Activated CD4-positive, alpha-beta T cell treated with anti-CD3 and anti-CD28 coated beads for 1 hour (primary cell): ENCODE results near the gene ADAMTSL1.

ENCODE experiments used
- DNase-seq: peaks from one replicate; pipeline ENCODE4 v3.0.0-alpha.2; 2020

ADAMTSL1 gene, protein sequence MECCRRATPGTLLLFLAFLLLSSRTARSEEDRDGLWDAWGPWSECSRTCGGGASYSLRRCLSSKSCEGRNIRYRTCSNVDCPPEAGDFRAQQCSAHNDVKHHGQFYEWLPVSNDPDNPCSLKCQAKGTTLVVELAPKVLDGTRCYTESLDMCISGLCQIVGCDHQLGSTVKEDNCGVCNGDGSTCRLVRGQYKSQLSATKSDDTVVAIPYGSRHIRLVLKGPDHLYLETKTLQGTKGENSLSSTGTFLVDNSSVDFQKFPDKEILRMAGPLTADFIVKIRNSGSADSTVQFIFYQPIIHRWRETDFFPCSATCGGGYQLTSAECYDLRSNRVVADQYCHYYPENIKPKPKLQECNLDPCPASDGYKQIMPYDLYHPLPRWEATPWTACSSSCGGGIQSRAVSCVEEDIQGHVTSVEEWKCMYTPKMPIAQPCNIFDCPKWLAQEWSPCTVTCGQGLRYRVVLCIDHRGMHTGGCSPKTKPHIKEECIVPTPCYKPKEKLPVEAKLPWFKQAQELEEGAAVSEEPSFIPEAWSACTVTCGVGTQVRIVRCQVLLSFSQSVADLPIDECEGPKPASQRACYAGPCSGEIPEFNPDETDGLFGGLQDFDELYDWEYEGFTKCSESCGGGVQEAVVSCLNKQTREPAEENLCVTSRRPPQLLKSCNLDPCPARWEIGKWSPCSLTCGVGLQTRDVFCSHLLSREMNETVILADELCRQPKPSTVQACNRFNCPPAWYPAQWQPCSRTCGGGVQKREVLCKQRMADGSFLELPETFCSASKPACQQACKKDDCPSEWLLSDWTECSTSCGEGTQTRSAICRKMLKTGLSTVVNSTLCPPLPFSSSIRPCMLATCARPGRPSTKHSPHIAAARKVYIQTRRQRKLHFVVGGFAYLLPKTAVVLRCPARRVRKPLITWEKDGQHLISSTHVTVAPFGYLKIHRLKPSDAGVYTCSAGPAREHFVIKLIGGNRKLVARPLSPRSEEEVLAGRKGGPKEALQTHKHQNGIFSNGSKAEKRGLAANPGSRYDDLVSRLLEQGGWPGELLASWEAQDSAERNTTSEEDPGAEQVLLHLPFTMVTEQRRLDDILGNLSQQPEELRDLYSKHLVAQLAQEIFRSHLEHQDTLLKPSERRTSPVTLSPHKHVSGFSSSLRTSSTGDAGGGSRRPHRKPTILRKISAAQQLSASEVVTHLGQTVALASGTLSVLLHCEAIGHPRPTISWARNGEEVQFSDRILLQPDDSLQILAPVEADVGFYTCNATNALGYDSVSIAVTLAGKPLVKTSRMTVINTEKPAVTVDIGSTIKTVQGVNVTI (N-terminal part only)

DNA sequence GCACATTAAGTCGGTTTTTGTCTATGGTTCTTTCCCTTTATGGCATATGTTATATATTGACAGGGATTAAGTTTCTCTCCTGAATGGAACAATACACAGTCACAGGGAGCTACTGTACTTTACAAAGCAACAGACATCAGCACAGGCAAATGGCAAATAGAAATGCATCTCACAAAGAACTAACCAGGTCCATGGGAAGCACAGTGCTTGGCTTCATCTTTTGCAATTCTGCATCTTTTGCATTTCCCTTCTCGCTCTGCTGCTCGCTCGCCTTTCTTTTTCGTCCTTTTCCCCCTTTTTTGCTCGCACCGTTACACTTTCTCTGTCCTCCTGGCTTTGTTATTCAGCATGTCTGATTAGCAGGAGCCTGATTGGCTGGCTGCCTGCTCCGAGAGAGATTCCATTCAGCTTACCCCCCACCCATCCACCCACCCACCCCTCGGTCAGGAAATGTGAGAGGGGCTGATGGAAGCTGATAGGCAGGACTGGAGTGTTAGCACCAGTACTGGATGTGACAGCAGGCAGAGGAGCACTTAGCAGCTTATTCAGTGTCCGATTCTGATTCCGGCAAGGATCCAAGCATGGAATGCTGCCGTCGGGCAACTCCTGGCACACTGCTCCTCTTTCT, at the start of gene ADAMTSL1:
Gene ADAMTSL1 (plus strand): TSS at position 502 of the 628 bp plus-strand sequence. CDS start 80 bp downstream, at position 582.
- DNase-seq = no peak

DNA sequence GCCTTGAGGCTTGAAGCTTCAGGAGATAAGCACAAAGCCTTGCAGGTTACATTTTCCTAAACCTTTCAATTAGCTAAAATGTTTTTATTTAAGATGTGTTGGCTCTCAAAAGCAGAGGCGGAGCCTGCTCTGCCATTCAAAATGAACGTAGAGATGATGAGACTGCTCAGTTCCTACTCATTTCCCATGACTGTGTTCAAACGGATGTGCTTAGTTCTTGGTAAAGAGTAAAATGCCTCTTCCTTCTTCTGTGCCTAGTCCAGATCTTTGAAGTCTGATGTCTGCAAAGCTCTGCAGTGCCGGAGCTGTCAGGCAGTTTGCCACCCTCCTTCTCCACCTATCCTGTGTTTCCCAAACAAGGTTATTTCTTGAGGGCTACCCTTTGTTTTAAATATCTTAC, 46.3 kb upstream of the ADAMTSL1 start:
- DNase-seq = no peak

DNA sequence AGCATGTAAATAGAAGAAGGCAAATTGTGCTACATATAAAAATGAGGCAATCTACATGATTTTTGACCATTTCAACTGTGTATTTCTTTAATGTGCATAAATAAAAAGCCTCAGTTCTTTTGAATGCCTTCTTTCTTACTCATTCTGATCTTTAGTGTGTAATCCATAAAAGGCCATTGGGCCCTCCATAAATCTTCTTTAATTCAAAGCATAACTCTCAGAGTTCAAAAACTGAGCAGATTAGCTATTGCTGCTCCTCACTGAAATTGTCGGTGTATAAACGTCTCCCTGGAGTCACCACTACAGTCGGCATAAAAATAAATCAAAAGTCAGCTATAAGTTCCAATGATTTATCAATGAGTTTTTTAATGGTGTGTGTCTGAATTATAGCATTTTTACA, 45.3 kb upstream of the ADAMTSL1 start:
- no peak for DNase-seq

DNA sequence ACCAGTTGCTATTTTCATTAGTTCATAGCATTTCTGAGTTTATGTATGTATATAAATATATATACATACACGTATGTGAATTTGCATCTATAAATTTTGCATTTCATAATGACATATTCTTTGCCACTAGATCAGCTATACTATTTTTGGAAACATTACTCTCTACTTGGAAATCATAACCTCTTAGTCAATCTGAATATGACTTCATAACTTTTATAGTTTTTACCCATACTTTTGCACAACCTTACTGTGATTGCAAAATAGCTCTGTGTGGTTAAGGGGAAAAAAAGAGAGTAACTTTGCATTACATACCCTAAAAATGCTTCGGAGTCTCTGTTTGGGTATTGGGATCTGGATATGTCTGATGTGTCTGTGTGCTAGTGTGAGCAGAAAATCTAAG, 44.9 kb upstream of the ADAMTSL1 start:
- no peak for DNase-seq

DNA sequence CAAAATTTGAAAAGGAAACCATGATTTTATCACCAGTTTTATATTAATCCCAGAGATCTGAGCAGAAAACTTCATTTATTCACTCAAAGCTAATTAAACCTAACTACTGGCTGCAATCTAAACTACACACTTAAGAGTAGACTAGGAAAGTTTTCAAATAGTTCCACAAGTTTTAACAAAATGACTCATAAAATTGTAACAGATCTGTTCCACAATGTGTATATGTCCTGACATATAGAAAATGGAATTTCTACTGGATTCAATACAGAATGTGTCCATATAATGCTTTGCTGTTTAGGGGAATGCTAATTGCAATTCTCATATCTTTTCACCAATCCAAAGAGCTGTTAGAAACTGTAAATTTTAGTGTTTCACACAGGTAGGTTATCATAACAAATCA, 40.3 kb upstream of the ADAMTSL1 start:
- no peak for DNase-seq

DNA sequence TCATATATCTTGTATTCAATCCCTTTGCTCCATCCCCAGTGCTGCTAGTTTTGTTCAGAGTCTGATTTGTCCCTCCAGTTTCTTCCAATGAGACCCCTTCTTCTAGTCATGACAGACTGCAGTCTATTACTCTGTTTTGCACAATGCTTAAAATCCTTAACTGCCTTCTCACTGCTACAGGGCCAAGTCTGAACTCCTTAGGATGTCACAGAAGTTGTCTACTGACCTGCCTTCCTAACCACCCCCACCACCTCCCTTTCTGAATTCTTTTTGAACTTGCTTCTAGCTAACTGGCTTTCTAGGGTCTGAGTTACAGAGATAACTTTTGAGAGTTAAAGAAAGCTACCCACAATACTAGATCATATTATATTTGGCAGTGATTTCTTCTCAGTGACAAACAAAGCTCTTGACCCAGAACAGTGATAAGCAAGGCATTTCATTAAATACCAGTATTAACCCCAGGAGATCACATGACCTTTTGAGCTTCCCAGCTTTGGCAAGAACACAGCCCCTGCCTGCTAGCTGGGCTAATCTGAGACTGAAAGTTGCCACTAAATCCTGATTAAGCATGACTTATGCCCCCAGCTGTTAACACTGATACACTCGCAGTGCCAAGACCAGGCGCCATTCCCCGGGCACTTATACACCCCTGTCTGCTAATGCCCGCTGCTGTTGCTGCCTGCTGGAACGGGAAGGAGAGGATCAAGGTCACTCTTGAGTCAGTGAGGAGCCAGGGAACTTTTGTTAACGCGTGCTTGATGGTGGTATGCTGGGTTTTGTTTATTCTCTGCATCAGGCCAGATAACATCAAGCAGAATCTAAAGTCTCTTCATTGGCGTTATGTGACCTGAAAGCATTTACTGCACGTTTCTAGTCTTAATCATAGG, 36.4 kb upstream of the ADAMTSL1 start:
- DNase-seq = no peak

DNA sequence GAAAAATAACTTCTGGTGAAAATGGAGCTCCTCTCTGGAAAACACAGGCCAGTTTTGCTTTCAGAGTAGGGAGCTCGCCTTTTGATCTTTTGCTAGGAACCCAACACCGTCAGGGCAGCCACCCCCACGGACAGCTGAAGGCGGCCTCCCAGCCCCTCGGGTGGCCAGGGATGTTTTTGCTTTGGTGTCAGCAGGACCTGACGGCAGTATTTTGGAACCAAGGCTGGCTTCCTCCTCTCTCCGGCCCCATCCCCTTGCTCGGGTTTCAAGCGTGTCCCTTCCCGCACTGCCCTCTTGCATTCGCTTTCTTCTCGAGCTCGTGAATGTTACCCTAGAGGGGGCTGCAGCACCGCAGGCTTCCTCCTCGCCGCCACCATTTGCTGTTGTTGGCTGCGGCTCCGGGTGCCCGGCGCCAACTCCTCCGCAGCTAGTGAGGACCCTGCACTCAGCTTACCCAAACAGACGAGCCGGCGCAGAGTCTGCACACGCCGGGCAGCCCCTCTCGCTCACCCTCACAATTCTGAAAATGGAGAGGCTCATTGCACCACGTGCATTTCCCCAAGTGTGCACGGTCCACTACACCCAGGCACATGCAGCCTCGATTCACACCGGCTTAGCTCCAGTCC, 35.5 kb upstream of the ADAMTSL1 start:
- DNase-seq = no peak

DNA sequence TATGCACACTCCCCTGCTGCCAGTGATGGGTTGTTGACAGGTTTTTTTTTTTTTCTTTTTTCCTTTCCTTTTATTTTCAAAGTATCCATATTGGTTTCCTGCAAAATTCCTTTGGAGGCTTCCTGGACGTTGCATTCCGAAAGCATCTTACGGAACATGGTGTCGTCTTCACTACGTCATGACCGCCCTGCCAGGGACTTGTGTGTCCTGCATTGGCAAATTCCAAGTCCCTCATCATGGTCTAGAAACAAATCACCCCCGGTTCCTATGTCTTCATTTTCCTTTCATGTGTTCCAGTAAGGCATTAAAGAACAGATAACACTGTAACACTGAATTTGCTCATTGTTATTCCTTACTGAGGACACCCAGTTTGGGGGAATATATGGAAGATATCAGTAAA, 35.0 kb upstream of the ADAMTSL1 start:
- DNase-seq = no peak

DNA sequence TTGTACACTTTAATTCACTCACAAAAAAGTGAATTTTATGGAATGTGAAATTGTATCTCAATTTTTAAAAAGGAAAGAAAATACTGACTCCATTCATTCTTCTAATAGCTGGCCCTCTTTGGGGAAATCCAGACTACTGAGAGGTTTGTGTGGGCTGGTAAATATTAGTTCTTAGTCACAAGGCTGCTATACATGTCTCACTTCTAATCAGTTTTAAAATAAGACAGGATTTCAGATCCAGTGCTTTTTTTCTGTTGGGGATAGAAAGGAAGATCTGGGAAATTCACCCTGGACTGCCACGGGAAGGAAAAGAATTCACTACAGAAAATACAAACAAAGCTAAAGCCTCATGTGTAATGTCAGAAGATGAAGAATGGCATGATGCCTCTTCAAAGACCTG, 32.7 kb upstream of the ADAMTSL1 start:
- DNase-seq = no peak

DNA sequence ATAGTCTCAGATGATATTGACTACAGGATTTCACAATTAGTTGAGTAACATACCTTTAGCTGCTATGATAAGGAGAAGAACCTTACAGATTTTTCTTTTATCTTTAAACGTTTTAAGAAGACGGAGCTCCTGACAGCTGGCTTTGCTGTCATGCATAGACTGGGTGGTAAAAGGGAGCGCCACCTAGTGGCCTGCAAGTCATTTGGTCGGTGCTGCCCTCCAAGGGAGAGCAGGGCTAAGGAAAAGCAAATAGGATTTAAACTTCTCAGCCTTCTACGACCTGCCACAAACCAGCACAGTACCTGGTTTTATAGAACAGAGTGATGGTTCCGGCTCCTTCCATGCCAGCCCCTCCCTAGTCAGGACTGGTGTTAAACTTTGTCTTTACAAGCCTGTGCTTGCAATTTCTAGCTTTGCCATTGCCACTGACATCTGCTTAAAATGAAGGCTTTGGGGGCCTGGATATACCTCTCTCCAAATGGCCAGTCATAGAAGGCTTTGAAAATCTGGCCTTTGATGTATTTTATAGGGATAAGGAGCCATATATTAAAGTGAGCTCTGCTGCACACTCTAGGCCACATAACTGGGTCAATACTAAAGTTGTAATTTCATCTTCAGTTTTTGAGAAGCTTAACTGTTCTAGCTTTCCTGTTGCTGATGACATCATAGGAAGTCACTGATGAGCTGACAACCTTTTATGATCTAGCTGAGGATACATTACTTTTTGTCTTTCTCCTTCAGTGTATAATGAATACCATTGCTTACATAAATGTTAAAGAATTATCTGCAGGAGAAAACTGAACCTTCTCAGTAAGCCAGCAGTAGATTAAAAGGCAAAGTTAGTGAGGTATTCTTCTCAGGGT, 31.1 kb upstream of the ADAMTSL1 start:
- peak; percentile 8 for DNase-seq

DNA sequence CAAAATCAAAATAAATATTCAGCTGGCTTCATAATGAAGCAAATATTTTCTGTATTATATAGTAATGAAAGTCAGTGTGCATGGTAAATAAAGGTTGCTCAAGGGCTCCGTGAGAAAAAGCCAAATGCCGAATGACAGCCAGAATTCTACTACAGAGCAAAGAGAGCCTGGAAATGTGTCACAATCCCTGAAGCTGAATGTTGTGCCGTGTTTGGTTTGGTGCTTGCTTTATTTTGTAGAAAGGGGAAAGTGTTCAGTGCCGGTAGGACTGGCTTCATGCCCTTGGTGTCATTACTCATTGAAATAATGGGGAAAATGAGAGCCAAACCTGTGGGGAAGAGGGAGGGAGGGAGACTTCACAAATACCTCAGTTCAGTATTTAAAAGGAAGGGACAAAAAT, 26.8 kb upstream of the ADAMTSL1 start:
- no peak for DNase-seq

DNA sequence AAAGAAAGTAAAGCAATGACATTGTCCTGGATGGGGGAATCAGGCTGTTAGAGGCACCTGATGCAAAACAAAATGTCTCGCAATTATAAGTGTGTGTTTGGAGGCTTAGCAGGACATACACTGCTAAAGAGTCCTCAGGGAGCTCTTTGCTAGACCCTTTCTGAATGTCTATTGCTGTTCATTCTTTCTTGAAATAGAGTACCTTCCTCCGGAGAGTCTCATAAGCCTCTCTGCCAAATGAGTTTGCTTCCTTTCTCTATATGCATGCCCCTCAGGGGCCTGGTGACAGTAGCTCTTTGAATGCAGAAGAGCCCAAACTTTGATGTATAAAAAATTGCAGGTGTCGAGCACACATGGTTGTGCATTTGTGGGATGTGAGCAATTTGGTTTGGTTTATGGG, 26.4 kb upstream of the ADAMTSL1 start:
- DNase-seq = no peak

DNA sequence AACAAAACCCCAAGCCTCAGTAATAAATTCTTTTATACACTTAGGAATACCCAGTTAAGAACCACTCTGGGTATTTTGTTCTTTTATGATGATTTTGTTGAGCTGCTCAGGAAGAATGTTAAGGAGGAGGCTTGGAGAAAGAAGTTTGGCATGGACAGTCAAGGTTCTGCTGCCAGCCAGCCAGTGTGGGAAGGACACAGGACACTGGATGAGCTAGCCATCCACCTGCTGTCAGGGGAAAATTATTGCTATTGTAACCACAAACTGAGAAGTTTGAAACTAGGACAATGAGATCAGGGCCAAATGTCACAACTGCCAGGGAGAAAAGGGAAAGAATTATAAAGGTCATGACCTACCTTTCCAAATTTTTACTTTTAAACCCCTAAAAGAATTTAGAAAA, 25.9 kb upstream of the ADAMTSL1 start:
- DNase-seq = no peak

DNA sequence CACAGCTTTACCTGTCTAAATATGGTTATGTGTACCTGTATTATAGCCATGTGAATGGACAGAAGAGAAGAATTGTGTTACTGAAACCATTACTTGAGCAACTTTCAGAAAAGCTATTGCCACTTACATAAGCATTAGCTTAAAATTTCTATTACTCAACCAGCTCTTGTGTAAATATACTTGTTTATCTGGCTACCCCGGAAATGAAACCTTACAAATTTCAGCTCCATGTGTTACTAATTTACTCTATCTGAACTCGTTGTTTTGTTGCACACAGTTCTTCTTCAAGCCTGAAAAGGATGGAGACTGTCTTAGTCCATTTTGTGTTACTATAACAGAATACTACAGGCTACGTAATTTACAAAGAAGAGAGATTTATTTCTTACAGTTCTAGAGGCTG, 22.5 kb upstream of the ADAMTSL1 start:
- no peak for DNase-seq

DNA sequence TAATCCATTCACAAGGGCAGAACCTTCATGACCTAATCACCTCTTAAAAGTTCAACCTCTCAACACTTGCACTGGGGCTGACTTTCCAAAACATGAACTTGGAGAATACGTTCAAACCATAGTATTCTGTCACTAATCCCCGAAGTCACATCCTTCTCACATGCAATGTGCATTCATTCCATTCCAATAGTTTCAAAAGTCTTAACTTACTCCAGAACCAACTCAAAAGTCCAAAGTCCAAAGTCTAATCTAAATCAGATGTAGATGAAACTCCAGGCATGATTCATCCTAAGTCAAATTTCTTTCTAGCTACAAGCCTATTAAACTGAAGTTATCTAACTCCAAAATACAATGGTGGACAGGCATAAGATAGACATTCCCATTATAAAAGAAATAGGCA, 21.7 kb upstream of the ADAMTSL1 start:
- DNase-seq = no peak

DNA sequence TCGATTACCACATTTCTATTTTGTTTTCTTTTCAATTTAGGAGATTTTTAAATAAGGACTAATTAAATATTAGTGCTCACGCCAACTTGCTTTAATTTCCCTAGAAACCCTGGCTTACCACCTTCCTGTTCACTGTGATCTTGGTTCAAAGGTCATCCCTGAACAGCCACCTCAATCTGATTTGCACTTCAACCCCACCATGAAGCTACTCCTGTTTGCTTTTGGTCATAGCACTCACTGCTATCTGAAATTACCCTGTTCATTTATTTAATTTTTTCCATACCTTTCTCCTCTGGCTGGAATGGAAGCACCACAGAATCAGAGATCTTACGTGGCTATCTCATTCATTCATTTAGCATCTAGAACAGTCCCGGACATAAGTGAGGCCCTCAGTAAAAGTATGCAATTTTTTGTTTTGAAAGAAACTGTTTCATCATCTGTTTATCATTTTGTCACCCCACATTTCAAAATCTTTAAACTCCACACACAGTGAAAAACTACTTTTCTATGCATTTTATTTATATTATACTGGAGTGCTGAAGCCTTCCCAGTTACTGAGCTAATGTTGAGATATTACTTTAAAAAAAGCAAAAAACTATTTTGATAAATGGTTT, 17.2 kb upstream of the ADAMTSL1 start:
- no peak for DNase-seq

DNA sequence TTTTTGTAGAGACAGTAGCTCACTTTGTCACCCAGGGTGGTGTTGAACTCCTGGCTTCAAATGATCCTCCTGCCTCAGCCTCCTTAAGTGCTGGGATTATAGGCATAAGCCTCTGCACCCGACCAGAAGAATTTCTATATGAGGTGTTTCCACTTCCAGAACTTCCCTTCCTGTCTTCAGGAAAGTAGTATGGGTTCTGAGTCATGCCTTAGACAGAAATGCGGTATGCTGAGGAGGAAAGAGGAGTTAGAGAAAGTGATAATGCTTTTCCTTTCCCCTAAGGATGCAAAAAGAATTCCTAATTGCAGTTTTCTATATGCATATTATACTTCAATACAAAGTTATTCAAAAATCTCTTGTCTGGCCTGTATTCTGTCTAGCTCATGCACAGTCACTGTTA, 16.4 kb upstream of the ADAMTSL1 start:
- no peak for DNase-seq

DNA sequence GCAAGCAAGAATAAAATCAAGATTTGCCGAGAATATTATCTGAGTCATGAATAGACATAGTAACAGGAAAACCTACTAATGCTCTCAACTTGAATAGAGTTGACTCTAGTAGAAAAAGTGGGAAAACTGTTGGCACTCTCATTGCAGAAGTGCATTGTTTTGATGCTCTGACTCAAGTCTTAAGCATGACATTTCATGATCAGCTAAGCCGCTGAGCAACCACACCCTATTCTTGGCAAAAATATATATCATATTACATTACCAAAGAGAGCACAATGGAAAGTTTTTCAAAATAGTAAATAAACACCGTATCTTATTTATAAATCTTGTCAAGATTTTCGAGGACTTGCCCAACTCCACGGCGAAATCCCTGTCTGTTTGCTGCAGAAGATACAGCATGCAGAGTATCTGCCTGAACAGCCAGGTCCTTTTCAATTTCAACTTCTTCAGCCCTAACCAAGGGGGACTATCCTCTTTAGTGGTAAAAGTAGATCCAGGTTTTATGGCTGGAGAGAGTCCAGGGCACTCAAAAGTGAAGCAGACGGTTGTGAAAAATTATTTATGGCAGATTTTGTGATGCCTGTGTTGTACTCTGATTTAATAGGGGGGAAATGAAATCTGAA, 13.9 kb upstream of the ADAMTSL1 start:
- no peak for DNase-seq

DNA sequence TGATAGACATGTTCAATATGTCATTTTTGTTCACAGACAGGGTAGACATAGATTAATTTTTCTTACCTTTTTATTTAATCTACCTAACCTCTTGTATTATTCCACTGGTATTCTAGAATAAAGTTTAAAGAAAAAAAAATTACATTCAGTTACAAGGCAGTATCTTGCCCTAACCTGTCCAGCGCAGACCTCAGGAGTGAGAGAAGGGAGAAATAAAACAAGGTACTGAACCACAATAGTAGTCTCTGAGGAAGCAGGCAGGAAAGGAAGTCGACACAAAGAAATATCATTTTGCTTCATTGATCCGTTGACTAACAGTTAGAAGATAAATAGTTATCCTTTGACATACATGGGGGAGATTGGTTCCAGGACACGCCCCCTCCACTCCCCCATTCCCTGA, 12.5 kb upstream of the ADAMTSL1 start:
- no peak for DNase-seq
